Muscle of arm (tissue), 12 donors: Measurements from ENCODE around the gene INTS13. TPM values are rescaled to one million over a fixed set of nuclear protein-coding genes. Genes with fewer than 3 reads are reported as not detected.
"Not testable (repeated sequence)": the region's sequence is repeated elsewhere in the genome, so short reads cannot be mapped to it uniquely, and the experiment has no call there.

Experiments
- DNase-seq: peaks from one replicate; pipeline ENCODE4 v3.0.0-alpha.2; 2013
- polyA plus RNA-seq, 12 donors: library from polyadenylated mRNA; unstranded; fragments of 120-200 nt; gene quantifications; one replicate each; pipeline ENCODE4 v1.2.1, GENCODE V29; 2013; ENCODE audit not compliant: insufficient read length in 12 of 12

The INTS13 gene
- polyA plus RNA-seq, 12 donors: 25.9 to 44.0 (median 29.3) TPM; not detected in 1

GRCh38 chr12:26871985-26872384, 65.8 kb downstream of the INTS13 start:
- no peak for DNase-seq

GRCh38 chr12:26870491-26871419, 67.0 kb downstream of the INTS13 start:
- DNase-seq: no peak

GRCh38 chr12:26869908-26870459, 67.8 kb downstream of the INTS13 start:
- DNase-seq: no peak

- DNase-seq: no peak
Observed at GRCh38 chr12:26869104-26869494, 68.7 kb downstream of the INTS13 start.

GRCh38 chr12:26868447-26869103, 69.2 kb downstream of the INTS13 start:
- no peak for DNase-seq

GRCh38 chr12:26867080-26867479, 70.7 kb downstream of the INTS13 start:
- DNase-seq: no peak

- no peak for DNase-seq
Observed at GRCh38 chr12:26863515-26863914, 74.3 kb downstream of the INTS13 start.

GRCh38 chr12:26862787-26863186, 75.0 kb downstream of the INTS13 start:
- DNase-seq: not testable (repeated sequence)

- DNase-seq: no peak
Observed at GRCh38 chr12:26861690-26862089, 76.1 kb downstream of the INTS13 start.

GRCh38 chr12:26857465-26858176, 80.2 kb downstream of the INTS13 start:
- DNase-seq: no peak

- DNase-seq: no peak
Observed at GRCh38 chr12:26855337-26855736, 82.4 kb downstream of the INTS13 start.

Other genes starting within 250 kb of the INTS13 start
- gene ITPR2, start 104.8 kb downstream of the INTS13 start, polyA plus RNA-seq: 10 to 100 TPM in 1 of 12 donors, 1 to 10 TPM in 10, not detected in 1; 2.6 to 10.1 (median 4.6) TPM
- gene FGFR1OP2, start 489 bp upstream of the INTS13 start, polyA plus RNA-seq: 10 to 100 TPM in 11 of 12 donors, not detected in 1; 34.6 to 65.0 (median 49.9) TPM
- gene TM7SF3, start 76.4 kb upstream of the INTS13 start, polyA plus RNA-seq: 10 to 100 TPM in 11 of 12 donors, not detected in 1; 23.8 to 44.8 (median 32.7) TPM
- gene MED21, start 84.6 kb upstream of the INTS13 start, polyA plus RNA-seq: 10 to 100 TPM in 11 of 12 donors, not detected in 1; 22.8 to 67.2 (median 52.8) TPM
- gene C12orf71, start 144.6 kb upstream of the INTS13 start, polyA plus RNA-seq: under 1 TPM in 4 of 12 donors, not detected in 8; 0.16 to 0.43 (median 0.26) TPM